GM18517 (cell line): ENCODE results near the gene SLF2.
"Not testable (repeated sequence)": the region's sequence is repeated elsewhere in the genome, so short reads cannot be mapped to it uniquely, and the experiment has no call there.

Experiments
- ATAC-seq: cut with Tn5 transposase; IDR thresholded peaks from one replicate; pipeline ENCODE4 v1.9.1; 2021; ENCODE audit warnings: mild to moderate bottlenecking, moderate library complexity; ENCODE audit not compliant: unreplicated experiment

The SLF2 gene

DNA sequence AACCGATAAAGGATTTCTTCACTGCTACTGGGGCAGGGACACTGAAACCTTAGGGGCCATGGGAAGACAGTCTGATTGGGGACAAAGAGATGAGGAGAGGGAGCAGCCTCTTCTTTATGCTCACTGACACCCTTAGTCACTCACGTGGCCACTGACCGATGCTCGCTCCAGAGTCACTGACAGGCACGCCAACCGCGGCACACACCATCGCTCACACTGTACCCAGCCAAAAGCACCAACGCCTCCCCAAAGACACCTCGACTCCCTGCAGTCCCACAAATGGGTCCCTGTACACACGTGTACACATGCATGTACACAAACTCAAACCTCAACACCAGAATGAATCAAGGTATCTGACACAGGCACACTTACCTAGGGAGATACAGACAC, 35.3 kb upstream of the SLF2 start:
- no peak for ATAC-seq

DNA sequence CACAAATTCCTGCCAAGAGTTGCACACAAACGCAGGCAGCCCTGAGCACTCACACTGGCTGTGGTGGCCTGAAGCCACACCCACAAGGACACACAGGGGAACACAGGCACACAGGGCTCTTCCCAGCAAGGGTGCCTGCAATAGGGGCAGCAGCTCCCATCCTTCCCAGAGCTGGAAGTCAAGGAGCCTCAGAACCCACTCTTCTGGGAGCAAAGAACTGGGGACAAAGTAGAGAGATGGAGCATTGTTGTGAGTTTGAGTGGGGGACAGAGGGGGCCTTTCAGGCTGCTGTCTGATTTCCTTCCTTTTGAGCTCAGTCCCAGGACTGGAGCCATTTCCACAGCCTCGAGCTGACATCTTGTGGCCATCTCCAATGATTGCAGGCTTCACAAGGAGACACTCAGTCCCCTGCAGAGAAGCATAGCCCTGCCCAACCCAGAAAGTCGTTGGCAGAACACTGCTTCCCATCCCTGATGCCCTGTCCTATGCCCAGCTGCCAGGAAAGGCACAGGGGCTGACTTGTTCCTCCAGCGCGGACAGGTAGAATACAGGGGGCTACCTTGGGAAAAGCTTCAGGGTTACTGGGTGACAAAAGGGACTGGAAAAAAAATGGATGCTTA, 34.4 kb upstream of the SLF2 start:
- ATAC-seq: no peak

DNA sequence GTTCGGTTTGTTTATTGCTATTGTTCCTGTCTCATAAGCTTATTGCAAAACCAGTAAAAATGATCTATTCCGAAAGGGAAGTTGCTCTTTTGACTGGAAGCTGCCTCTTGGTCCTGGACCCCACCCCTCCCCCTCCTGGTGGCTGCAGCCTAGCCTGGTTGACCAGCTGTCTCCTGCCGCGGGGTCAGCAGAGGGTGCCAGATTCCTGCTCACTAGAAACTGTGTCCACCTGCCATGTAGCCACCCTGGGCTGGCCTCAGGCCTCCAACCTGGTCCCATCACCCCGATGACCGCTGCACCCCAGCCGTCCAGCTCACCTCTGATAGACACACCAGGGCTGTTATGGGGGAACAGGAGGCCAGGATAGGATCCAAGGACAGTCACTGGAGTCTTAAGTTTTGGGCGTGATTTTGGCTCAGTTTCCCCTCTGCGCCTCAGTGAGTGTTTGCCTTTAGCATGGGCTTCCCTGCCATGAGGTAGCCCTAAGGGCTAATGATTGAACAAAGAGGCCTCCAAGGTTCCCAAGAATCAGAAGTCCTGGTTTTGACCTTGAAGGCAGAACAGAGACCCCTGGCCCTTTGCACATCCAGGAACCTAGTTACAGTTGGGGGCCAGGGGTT, 32.9 kb upstream of the SLF2 start:
- no peak for ATAC-seq

- no peak for ATAC-seq
These were observed 31.1 kb upstream of the SLF2 start for GRCh38 chr10:100881556-100882213.

GRCh38 chr10:100882252-100882651, 30.5 kb upstream of the SLF2 start:
- no peak for ATAC-seq

DNA sequence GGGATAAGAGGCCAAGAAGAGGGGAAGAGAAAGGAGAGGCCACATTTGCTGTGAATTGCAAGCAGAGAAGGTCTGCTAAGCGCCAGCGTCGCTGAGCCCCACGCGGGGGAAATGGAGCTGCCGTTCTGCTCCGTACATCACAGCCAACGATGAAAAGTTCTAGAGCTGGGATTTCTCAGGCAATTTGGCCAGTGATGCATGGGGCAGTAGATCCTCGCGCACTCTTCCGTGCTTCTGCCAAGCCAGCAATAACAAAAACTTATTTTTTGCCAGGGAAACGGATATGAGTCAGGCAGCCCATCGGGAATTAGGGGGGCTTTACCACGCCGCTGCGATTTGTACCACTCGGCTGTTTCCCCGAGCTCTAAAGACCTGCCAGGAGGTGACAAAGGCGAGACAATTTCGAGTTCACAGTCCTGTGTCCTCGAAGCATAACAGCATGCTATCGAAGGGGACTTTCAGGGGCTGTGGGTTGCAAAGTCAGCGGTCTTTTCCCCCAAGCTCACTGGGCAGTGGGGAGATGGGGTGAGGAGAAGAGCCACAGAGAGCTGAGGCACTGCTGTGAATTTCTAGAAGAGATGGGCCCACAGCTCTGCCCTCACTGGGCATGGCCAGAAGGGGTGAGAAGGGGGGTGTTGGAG, 30.0 kb upstream of the SLF2 start:
- ATAC-seq: no peak

- no peak for ATAC-seq
These were observed 29.4 kb upstream of the SLF2 start for GRCh38 chr10:100883312-100883821.

DNA sequence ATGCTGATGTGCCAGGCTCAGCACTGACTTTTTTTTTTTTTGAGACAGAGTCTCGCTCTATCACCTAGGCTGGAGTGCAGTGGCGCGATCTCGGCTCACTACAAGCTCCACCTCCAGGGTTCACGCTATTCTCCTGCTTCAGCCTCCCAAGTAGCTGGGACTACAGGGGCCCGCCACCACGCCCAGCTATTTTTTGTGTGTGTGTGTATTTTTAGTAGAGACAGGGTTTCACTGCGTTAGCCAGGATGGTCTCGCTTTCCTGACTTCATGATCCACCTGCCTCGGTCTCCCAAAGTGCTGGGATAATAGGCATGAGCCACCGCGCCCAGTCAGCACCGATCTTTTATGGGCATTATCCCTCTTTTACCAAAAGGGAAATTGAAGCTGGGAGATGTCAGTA, 27.2 kb upstream of the SLF2 start:
- ATAC-seq: not testable (repeated sequence)

DNA sequence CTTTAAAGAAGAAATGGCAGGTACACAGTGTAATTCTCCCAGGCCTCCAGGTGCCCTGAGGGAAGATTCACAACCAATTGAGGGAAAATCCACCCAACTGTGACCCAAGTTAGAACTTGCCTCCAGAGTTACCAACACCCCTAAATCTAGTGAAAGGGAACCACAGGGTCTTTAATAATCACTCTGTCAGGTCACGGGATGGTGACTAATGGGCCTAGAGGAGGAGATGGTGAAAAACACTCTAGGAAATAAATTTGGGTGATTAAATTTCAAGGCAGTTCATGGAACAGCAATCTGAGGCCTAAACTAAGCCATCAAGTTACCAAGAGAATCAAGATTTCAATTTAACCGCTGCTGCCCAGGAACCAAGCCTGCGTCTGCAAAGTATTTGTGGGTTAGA, 26.7 kb upstream of the SLF2 start:
- no peak for ATAC-seq

DNA sequence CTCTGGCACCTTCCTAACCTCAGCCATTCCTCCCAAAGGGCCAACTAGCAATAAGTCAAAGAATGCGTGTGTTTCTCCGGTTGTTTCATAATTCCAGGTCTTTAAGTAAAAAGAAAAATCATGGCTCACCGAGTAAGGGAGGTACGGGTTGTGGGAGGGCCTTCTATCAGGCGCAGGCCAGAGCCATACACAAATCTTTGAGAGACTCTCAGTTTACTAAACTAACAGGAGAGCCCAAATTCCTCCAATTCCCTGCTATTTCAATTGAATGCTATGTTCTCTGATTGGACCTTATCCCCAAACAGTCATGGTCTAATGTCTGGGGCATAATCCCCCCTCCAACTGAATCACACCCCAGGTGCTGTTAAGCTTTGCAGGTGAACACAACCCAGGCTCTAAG, 26.2 kb upstream of the SLF2 start:
- no peak for ATAC-seq

DNA sequence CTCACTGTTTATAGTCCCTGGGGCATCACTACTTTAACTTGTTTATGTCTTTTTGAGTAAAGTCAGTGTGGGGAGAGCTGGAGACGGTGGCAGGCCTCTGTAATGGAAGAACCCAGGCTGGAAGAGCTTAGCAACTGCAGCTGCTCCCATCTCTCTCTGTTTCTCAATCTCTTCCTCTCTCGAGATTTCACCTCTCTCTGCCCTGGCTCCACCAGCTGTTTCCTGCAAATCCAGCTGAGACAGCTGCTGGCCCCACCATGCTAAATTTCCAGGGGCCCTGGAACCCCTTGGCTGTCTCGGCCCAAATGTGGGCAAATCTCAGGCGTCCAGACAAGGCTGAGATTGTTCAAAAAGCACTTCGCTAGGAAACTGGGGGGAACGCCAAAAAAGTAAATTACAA, 25.8 kb upstream of the SLF2 start:
- ATAC-seq: no peak

GRCh38 chr10:100887761-100888296, 24.9 kb upstream of the SLF2 start:
- ATAC-seq: no peak

GRCh38 chr10:100888957-100889356, 23.8 kb upstream of the SLF2 start:
- no peak for ATAC-seq

DNA sequence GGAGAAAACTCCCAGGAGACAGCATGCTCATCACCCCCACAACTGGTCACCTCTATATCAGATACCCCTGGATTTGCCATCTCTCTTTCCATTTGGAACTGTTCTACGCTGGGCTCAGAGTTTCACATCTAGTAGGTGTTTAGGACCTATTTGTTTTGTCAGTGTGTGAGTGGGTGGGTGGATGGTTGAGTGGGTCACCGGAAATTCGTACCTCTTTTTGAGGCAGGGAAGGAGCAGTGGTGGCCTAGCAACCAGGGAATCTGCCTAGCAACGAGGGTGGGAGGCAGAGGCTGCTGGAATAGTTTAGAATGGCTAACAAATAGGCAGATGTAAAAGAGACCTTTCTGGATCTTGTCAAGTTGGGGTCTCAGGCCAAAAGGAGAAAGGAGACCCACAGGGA, 23.2 kb upstream of the SLF2 start:
- ATAC-seq: no peak

- ATAC-seq: no peak
These were observed 22.6 kb upstream of the SLF2 start for GRCh38 chr10:100890141-100890672.

GRCh38 chr10:100890673-100891317, 22.0 kb upstream of the SLF2 start:
- ATAC-seq: no peak

GRCh38 chr10:100894033-100894432, 18.7 kb upstream of the SLF2 start:
- no peak for ATAC-seq

DNA sequence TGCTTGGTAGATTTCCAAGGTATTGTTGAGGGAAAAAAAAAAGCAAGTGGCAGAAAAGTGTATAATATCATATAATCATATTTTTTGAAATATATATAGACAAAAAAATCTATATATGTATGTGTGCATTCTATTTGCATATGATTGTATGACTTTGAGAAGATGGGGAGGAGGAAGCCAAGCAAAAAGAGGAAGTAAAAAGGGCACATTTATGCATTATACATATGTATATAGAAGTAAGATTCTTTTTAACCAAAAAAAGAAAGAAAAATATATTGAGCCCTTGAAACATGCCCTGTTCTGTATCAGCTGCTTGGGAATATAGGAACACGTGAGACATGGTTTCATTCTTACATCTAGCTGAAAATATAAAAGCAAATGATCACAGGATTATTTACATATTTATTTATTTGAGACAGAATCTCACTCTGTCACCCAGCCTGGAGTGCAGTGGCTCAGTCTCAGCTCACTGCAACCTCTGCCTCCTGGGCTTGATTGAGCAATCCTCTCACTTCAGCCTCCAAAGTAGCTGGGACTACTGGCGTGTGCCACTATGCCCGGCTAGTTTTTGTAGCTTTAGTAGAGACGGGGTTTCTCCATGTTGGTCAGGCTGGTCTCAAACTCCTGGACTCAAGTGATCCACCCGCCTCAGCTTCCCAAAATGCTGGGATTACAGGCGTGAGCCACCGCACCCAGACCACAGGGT, 18.0 kb upstream of the SLF2 start:
- ATAC-seq: no peak

DNA sequence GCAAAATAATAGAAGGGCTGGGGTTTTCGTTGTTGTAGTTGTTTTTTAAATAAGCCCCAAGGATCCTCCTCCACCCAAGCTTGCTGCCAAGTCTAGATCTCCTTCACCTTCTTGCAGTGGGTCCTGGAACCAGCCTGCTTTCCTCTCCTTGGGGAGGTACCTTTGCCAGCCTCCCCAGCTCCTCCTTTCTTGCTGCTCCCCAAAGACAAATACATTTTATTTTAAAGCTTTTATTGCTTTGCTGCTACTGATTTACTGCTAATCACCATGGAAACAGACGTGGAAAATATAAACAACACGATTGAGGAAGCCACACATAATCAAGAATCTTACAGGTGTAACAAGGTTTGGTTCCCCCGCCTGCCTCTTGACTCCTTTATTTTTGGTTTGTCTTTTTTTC, 17.4 kb upstream of the SLF2 start:
- no peak for ATAC-seq

DNA sequence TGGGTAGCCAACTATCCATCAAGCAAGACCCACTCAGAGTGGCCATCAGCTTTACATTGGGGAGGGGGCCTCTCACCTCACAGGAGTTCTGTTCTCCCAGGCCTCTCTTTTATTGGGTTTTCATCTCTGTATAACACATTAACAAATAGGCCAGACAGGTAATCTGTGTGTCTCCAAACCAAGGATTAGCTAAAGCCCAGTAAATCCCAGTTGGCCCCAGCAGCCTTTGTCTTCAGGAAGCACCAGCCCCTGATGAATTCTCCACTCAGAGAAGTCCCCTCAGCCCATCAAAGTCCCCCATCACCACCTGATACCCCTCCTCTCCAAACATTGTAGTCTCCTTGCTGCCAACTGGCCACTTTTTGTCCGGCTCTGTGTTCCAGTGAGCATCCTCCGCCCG, 16.9 kb upstream of the SLF2 start:
- ATAC-seq: no peak
